Daoy (cell line): Measurements from ENCODE around the gene TSPEAR. TPM values are rescaled to one million over a fixed set of nuclear protein-coding genes. Genes with fewer than 3 reads are reported as not detected.
A peak's percentile ranks its signal among the peaks of the same experiment; 100 is the strongest.

Experiments
- DNase-seq: peaks from one replicate; pipeline ENCODE4 v3.0.0-alpha.2; 2015; ENCODE audit warnings: low read depth
- total RNA-seq: library from RNA; depleted of rRNA; stranded (reverse); fragments of >200 nt; shearing (Covaris generic); gene quantifications from 2 replicates; pipeline ENCODE4 v1.2.3, GENCODE V29; 2014

Gene TSPEAR
- total RNA-seq, 1 experiment from 2014 or later = not detected

- no peak for DNase-seq
Observed at GRCh38 chr21:44463724-44464123, 247.6 kb downstream of the TSPEAR start.

GRCh38 chr21:44462834-44463200, 248.6 kb downstream of the TSPEAR start:
- DNase-seq = no peak

GRCh38 chr21:44462086-44462833, 249.1 kb downstream of the TSPEAR start:
- no peak for DNase-seq

- no peak for DNase-seq
Observed at GRCh38 chr21:44461464-44462001, 249.8 kb downstream of the TSPEAR start.

- DNase-seq = no peak
Observed at GRCh38 chr21:44461005-44461404, 250.4 kb downstream of the TSPEAR start.

GRCh38 chr21:44460441-44460755, 251.0 kb downstream of the TSPEAR start:
- DNase-seq = no peak

- no peak for DNase-seq
Observed at GRCh38 chr21:44459712-44460440, 251.5 kb downstream of the TSPEAR start.

- DNase-seq = no peak
Observed at GRCh38 chr21:44458971-44459711, 252.2 kb downstream of the TSPEAR start.

- DNase-seq = no peak
Observed at GRCh38 chr21:44456915-44457736, 254.2 kb downstream of the TSPEAR start.

GRCh38 chr21:44456214-44456914, 255.0 kb downstream of the TSPEAR start:
- no peak for DNase-seq

- peak; percentile 58 for DNase-seq
Observed at GRCh38 chr21:44455524-44456213, 255.7 kb downstream of the TSPEAR start.

- peak; percentile 87 for DNase-seq
Observed at GRCh38 chr21:44454747-44455523, 256.4 kb downstream of the TSPEAR start, which contains the start of gene LRRC3. LRRC3 (plus strand) TSS chr21:44455510; CDS start chr21:44456645, 1,135 bp downstream.

- no peak for DNase-seq
Observed at GRCh38 chr21:44454058-44454457, 257.3 kb downstream of the TSPEAR start.

- no peak for DNase-seq
Observed at GRCh38 chr21:44453120-44453519, 258.3 kb downstream of the TSPEAR start.

GRCh38 chr21:44450999-44451398, 260.4 kb downstream of the TSPEAR start:
- DNase-seq = no peak

GRCh38 chr21:44450402-44450801, 261.0 kb downstream of the TSPEAR start:
- no peak for DNase-seq

GRCh38 chr21:44449473-44450363, 261.7 kb downstream of the TSPEAR start:
- DNase-seq = peak; percentile 57

- DNase-seq = no peak
Observed at GRCh38 chr21:44448651-44449131, 262.7 kb downstream of the TSPEAR start.
